HG02970 (cell line): ENCODE measurements around the gene XPO1.

ENCODE experiments used
- ATAC-seq: cut with Tn5 transposase; IDR thresholded peaks from one replicate; pipeline ENCODE4 v1.9.1; 2021; ENCODE audit warnings: mild to moderate bottlenecking, moderate library complexity, moderate number of reproducible peaks; ENCODE audit not compliant: unreplicated experiment, low FRiP score

XPO1 gene

GRCh38 chr2:61437170-61437569, 101.0 kb downstream of the XPO1 start:
- ATAC-seq, result no peak

DNA sequence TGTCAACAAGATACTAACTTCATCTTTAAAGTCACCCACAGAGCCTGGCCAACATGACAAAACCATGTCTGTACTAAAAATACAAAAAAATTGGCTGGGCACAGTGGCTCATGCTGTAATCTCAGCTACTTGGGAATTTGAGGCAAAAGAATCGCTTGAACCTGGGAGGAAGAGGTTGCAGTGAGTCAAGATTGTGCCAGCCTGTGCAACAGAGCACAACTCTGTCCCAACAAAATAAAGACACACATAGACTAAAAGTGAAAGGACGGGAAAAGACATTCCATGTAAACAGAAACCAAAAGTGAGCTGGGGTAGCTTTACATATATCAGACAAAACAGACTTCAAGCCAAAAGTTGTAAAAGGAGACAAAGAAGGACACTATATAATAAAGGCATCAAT, 102.1 kb downstream of the XPO1 start:
- ATAC-seq, result no peak

DNA sequence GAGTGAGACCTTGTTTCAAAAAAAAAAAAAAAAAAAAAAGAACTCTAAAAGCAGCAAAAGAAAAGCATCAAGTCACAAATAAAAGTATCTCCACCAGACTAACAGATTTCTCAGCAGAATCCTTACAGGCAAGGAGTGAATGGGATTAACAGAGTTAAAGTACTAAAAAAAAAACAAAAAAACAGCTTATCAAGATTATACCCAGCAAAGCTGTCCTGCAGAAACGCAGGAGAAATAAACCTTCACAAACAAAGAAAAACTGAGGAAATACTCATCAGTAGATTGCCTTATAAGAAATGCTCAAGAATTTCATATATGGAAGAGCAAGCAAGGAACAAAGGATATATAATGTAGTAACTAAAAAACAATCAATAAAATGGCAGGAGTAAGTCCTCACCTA, 102.9 kb downstream of the XPO1 start:
- no peak for ATAC-seq

GRCh38 chr2:61434314-61434713, 103.8 kb downstream of the XPO1 start:
- ATAC-seq, result no peak

DNA sequence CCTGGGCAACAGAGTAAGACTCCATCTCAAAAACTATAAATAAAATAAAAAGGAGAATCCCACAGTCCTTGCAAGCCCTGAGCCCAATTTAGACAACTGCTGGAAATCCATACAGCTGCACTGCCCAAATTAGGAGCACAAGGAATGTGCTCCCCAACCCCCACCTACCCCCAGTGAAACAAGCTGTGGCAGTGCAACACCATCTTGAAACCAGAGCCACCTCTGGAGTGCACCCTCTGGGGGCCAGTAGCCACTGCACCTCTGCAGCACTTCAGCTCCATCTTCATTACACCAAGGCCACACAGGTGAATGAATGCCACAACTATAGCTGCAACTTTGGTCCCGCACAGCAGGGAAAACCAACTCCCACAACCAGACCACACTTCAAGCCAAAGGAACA, 104.5 kb downstream of the XPO1 start:
- ATAC-seq, result no peak

DNA sequence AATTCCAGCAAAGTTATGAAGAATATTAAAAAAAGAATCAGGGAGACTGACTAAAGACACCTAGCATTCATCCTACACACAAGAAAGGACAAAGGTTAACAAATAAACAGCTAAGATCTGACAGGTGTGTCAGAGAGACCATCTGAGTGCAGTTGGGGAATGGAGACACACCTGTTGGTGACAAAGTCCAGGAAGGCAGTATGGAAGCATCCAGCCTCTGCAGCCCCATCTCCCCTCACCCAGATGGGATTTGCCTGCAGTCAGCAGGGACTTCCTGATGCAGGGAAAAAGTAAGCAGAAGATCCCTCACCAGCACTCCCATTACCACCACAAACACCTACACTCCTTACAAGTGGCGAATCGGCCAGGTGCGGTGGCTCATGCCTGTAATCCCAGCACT, 105.2 kb downstream of the XPO1 start:
- ATAC-seq, result no peak

GRCh38 chr2:61431345-61431744, 106.8 kb downstream of the XPO1 start:
- no peak for ATAC-seq
